Stimulated activated CD8-positive, alpha-beta memory T cell treated with anti-CD3 and anti-CD28 coated beads, Interleukin-15, amount 100 ng/mL, for 48 hours (primary cell): Measurements from ENCODE around the gene ITCH.
A peak's percentile ranks its signal among the peaks of the same experiment; 100 is the strongest.
"Not testable (repeated sequence)": the region's sequence is repeated elsewhere in the genome, so short reads cannot be mapped to it uniquely, and the experiment has no call there.

Experiments used
- DNase-seq, 2 donors: peaks; one replicate each; pipeline ENCODE4 v3.0.0-alpha.2; 2020; ENCODE audit warnings: low read depth in 2 of 2

The ITCH gene

DNA sequence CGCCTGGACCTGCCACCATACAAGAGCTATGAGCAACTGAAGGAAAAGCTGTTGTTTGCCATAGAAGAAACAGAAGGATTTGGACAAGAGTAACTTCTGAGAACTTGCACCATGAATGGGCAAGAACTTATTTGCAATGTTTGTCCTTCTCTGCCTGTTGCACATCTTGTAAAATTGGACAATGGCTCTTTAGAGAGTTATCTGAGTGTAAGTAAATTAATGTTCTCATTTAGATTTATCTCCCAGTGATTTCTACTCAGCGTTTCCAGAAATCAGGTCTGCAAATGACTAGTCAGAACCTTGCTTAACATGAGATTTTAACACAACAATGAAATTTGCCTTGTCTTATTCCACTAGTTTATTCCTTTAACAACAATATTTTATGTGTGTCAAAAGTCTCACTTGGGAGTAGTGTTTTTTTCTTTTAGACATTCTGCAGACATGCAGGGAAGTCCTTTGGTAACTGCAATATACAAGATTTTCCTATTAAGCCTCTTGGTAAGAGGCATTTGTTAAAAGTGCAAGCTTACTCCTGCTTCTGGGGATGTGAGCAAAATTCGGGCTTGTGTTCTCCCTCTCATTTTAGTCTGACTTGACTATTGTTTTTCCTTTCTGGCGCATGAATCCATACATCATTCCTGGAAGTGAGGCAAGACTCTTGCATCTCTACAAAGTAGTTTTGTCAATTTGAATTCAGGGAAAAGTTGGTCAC is 144.8 kb downstream of the ITCH start:
- no peak for DNase-seq

- DNase-seq, result no peak
Observed at GRCh38 chr20:34510575-34510974, 147.5 kb downstream of the ITCH start.

- no peak for DNase-seq
Observed at GRCh38 chr20:34511891-34512265, 148.8 kb downstream of the ITCH start.

DNA sequence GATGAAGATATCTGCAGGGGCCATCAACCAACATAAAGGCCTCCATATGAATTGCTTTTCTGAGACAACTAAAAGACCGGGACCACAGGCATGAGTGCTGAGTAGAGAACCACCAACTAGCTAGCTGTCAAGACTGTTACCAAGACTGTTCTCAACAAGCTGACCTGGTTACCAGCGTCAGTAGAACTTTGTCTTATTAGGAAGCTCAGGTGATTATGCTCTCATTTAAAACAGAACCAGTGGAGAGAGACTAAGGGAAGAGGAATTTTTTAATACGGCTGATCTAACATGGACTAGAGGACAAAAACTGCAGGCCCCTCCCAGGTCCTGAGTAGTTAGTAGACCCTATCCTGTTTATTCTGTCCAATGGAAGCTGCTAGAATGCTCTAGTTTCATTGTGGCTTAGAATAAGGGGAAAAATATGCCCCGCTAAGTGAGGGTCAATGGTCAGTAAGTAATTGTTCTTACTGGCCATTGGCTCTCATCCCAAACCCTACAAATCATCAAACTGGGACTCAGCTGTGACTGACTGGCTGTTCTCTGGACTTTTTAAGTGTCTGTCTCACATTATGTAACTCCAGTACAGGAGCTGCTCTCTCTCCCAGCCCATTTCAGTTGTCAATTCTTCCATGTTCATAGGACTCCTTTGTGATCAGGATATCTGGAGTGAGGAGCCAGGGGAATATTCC is 149.3 kb downstream of the ITCH start:
- no peak for DNase-seq

- DNase-seq, result no peak
Observed at GRCh38 chr20:34512955-34513419, 149.9 kb downstream of the ITCH start.

- DNase-seq, result not testable (repeated sequence)
Observed at GRCh38 chr20:34514034-34514433, 151.0 kb downstream of the ITCH start.

DNA sequence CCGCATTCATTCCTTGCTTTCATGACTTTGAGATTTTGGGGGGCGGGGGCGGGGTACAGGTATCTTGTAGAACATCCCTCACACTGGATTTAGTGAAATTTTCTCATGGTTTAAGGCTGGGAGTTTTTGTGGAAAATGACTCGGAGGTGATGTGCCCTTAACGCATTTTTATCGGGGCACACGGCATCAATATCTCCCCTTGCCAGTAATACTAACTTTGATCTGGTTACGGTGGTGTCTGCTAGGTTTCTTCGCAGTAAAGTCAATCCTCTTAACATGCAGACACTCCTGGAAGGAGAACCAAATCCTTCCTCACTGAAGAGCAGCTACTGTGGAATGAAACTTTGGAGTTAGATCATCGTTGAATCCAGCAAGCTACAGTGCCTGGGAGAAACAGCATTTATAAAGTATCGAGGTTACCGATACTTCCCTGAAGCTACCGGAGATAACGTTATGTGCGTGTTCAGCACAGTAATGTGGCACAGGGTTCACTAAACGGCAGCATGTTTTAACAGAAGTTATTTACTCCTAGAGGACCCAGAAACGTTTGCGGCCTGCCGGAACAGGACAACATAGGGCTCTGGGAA is 151.9 kb downstream of the ITCH start:
- DNase-seq, result no peak

GRCh38 chr20:34515484-34516246 is 152.6 kb downstream of the ITCH start:
- DNase-seq, result peak in 1 of 2 donors; percentile 52

GRCh38 chr20:34516247-34517113 is 153.4 kb downstream of the ITCH start, which contains the start of gene DYNLRB1:
Gene DYNLRB1, plus strand, starts transcription at chr20:34516422. Its CDS starts 37 bp downstream, at chr20:34516459.
- peak; percentile 89 to 90 for DNase-seq

- DNase-seq, result no peak
Observed at GRCh38 chr20:34517114-34517505, 154.0 kb downstream of the ITCH start.

DNA sequence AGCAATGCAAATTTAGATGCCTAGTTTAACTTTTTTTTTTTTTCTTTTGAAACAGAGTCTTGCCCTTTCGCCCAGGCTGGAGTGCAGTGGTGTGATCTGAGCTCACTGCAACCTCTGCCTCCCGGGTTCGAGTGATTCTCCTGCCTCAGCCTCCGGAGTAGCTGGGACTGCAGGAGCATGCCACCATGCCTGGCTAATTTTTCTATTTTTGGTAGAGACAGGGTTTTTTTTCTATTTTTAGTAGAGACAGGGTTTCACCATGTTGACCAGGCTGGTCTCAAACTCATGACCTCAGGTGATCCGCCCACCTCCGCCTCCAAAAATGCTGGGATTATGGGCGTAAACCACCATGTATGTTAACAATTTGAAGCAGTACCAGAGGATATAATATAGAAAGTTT is 155.8 kb downstream of the ITCH start:
- DNase-seq, result not testable (repeated sequence)

GRCh38 chr20:34519841-34520240 is 156.8 kb downstream of the ITCH start:
- not testable (repeated sequence) for DNase-seq

DNA sequence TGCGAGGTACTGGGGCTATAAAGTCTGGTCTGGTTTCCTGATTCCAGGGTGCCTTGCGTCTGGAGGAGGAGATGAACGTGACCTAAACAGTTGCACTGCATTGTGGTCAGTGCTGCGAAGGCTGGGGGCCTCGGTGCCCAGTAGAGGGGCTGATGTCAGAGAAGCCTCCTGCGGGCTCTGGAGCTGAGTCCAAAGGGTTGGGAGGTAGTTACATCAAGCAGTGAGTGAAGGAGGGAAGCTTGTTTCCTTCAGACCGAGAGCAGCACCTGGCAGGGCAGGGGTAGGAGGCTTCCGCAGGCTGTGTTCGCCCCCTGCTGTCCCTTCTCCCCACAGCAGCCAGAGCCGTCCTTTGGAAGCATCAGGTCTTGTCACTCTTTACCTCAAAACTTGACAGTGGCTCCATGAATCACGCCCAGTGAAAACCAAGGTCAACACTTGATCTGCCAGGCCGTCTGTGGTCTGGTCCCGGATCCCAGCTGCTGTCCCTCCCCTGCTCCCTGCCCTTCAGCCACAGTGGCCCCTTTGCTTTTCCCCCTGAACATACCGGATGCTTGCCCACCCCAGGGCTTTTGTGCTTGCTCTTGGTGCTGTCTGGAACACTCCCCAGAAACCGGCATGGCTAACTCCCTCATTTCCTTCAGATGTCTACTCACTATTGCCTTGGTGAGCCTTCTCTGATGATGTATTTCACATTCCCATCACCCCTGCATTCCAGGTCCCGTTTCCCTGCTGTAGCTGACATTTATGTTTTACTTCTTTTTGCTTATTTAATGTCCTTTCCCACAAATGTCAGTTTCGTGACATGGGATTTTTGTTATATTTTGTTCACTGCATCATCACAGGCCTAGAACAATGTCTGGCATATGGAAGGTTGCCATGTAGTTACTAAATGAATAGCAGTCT is 160.1 kb downstream of the ITCH start:
- peak in 1 of 2 donors; percentile 47 for DNase-seq

GRCh38 chr20:34524426-34524825 is 161.4 kb downstream of the ITCH start:
- DNase-seq, result no peak

- DNase-seq, result no peak
Observed at GRCh38 chr20:34525342-34525708, 162.3 kb downstream of the ITCH start.

- DNase-seq, result no peak
Observed at GRCh38 chr20:34525709-34526416, 162.8 kb downstream of the ITCH start.

- DNase-seq, result no peak
Observed at GRCh38 chr20:34526466-34526865, 163.4 kb downstream of the ITCH start.

- DNase-seq, result no peak
Observed at GRCh38 chr20:34527016-34527415, 163.9 kb downstream of the ITCH start.

DNA sequence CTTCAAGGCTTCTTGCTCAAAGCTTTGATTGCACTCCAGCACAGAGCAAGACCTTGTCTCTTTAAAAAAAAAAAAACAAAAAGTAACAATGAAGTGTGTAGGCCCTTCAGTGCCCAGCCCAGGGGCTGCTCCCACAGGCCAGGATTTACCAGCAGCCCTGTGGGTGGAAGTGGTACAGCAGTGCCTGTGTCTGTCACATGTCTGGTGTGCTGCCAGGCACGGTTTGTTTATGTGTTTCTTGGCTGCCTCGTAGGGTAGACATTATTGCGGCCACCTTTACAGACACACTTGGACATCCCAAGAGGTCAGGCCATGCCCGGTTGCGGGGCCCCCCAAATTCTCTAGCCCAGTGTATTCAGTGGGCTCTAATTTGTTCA is 165.8 kb downstream of the ITCH start:
- no peak for DNase-seq

- no peak for DNase-seq
Observed at GRCh38 chr20:34529742-34530141, 166.7 kb downstream of the ITCH start.
